Stimulated activated CD4-positive, alpha-beta T cell treated with anti-CD3 and anti-CD28 coated beads, Interleukin-15, amount 100 ng/mL, for 24 hours (primary cell): ENCODE measurements around the gene SLC16A3.
"Not testable (repeated sequence)": the region's sequence is repeated elsewhere in the genome, so short reads cannot be mapped to it uniquely, and the experiment has no call there.

Experiments used
- DNase-seq: peaks from one replicate; pipeline ENCODE4 v3.0.0-alpha.2; 2020

Gene SLC16A3

DNA sequence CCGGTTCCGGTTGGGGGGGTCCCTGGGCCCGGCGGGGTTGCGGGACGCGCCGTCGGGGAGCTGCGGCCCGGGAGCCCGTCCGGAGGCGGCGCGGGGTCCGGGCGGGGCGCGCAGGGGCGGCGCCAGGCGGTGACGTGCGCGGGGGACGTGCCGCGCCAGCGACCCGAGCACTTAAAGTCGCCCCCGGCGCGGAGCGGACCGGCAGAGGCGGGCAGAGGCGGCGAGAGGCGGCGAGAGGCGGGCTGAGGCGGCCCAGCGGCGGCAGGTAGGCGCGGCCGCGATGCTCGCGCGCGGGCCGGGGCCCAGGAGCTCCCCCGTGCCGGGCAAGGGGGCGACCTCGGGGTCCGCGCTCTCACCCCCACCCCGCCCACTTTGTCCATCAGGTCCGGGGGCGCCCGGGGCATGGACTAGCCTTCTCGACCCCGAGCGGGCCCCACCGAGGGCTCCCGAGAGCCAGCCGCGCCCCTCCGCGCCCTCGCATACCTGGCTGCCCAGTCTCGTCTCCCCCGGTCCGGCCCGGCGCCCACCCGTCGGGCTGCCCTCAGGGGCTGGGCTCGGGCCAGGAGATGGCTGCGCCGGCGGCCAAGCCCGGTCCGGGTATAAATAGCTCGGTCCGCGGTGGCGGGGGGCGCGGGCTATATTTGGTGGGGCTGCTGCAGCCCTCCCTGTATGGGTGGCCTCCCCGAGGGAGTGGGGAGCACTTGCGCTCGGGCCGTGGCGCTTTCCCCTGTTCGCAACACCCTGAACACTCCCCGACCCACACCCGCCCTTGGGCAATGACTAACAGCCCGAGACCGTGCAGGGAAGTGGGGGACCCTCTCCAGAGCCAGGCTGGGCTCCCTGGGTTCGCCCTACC, at the start of gene SLC16A3:
Gene SLC16A3, plus strand, starts transcription at position 201 of the 856 bp plus-strand sequence. CDS start 6,967 bp downstream, outside the sequence.
- peak; percentile 75 for DNase-seq

DNA sequence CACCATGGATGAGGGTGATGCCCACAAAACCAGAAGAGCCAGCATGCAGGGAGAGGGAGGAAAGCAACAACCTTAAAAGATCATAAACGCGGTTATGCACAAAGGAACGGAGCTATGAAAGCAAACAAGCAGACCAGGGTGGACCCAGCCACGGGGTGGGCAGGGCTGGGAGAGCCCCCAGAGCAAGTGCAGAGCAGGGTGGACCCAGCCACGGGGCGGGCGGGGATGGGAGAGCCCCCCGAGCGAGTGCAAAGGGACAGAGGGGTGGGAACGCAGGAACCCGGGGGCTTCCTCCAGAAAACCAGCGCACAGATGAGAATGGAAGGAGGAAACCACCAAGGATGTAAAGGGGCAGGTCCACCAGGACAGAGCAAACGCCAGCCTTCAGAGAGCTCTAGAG, 49.4 kb upstream of the SLC16A3 start:
- no peak for DNase-seq

DNA sequence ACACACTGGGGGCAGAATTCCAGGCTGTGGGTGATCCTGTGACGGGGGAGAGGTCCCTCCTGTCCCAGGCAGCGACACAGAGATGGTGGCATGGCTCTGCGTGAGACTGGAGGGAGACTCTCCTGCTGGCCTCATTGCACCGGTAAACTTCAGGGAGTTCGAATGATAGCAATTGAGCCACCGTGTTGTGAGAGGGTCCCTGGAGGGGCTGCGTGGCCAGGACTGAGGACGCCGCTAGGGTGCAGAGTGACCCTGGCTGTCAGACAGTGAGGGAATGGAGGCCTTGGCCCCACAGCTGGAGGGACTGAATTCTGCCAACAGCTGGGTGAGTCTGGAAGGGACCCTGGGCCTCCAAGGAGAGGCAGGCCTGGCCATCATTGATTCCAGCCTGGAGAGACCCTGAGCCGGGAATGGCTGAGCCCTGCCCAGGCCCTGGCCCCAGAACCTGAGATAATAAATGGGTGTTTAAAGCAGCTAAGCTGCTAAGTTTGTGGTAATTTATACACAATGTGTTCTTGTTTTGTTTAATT, 48.8 kb upstream of the SLC16A3 start:
- DNase-seq: no peak

DNA sequence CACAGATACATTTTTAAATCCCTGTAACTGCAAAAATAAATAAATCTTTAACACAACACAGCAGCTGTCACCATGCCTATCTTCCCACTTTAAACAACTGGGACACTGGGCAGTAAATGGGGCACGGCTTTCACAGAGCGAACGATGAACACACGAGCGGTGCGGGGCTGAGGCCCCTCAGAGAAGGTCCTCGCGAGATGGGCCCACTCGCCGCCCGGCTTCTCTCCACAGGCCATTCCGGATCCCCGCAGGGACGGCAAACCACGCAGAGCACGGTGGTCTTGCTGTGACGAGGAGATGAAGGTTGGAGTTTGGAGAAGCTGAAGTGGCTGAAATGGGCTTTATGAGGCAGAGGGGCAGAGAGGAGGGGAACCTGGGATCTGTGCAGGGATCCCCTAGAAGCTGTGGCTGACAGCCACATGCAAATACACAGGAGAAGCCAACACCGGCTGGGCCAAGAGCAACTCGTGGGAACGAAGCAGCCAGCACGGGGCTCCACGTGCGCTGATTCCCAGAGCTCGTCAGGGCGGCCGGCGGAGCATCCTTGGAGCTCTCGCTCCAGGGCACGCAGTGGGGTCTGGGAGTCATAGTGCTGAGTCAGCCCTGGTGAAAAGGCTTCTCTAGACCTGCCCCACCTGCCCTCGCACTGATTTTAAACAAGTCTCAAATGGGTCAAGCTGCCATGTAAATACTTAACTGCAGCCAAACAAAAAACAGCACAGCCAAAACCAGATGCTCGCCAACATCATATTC, 47.9 kb upstream of the SLC16A3 start:
- no peak for DNase-seq

DNA sequence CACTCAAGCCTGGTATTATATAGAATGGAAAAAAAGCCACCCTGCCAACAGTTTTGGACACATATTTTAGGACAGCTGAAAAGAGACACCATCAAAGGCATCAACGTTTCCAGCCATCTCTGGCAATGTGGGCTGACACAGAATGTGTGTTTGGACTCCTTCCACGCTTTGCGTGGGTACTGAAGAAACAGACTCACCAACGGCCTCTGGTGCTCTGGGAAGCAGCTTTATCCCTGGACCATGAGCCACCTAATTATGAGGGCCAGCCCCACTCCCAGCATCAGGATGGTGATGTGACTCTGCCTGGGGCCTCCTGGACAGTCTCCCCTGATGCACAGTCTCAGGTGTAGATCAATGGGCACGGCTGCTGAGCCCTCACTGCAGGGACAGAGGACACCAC, 44.1 kb upstream of the SLC16A3 start:
- no peak for DNase-seq

DNA sequence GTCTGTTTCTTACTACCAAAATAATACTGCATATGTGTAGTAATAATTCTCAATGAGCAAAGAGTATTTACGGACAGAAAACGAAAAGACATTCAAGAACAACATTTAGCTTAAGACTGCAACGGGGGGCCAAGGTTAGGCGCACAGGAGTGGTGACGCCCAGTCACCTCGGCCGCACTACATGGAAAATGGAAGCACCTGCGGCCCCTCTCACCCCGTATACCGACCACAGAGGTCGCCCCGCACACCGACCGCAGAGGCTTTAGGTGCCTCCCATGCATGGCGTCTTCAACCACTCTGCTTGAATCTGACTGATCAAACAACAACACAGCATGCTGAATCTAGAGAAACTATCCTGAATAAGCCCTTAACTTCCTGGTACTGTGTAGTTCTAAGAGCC, 42.6 kb upstream of the SLC16A3 start:
- DNase-seq: no peak

DNA sequence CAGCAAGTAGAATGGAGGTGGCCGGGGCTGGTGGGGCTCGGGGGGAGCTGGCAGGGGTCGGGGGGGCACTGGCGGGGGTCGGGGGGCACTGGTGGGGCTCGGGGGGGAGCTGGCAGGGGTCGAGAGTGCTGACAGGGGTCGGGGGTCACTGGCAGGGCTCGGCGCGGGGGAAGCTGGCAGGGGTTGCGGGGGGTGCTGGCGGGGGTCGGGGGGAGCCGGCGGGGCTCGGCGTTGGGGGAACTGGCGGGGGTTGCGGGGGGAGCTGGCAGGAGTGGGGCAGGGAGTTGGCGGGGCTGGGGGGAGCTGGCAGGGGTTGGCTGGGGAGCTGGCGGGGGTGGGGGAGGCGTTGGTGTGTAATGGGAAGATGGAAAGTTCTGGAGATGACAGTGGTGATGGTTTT, 41.3 kb upstream of the SLC16A3 start:
- DNase-seq: no peak

DNA sequence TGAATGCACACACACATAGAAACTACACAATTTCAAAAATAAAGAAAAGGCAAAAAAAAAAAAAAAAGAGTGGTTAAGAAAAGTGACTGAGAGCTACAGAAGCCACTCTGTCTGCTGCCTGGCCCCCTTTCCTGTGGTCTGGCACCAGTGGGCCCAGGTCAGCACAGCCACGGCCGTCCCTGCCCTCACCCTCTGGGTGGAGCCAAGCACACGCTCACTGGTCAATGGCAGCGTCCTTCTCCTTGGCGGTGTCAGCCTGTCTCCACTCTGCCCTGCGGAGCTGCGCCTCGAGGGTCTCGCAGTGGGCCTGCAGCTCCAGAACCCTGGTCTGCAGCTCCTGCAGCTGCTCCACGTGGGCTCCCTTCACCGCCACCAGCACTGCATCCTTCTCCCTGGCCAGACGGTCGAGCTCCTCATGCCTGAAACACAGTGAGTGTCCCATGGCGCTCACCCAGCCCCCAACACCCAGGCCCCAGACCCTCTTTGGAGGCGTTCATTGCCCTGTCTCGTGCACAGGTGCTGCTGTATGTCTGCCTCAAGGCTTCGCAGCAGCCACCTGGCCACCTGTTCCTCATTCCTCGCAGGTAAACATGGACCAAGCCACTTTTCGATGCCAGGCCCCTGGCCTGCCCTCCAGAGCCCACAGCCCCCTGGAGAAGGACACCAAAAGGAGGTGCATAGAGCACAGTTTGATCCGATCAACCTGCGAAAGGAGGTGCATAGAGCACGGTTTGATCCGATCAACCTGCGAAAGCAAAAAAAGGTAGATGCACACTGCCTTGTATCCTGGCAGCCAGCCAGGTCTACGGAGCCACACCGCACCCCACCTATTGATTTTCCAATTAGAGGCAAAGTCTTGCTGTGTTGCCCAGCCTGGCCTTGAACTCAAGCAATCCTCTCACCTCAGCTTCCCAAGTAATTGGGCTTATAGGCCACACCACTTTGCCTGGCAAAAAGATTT, 40.6 kb upstream of the SLC16A3 start:
- DNase-seq: no peak

DNA sequence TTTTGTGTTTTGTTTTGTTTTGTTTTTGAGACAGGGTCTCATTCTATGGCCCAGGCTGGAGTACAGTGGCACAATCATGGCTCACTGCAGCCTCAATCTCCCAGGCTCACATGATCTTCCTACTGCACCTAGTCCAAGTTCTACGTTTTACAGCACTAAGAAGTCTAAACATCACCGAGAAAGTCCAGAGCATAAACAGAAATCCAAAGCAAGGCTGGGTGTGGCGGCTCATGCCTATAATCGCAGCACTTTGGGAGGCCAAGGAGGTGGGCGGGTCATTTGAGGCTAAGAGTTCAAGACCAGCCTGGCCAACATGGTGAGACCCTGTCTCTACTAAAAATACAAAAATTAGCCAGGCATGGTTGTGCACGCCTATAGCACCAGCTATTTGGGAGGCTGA, 35.8 kb upstream of the SLC16A3 start:
- DNase-seq: not testable (repeated sequence)

DNA sequence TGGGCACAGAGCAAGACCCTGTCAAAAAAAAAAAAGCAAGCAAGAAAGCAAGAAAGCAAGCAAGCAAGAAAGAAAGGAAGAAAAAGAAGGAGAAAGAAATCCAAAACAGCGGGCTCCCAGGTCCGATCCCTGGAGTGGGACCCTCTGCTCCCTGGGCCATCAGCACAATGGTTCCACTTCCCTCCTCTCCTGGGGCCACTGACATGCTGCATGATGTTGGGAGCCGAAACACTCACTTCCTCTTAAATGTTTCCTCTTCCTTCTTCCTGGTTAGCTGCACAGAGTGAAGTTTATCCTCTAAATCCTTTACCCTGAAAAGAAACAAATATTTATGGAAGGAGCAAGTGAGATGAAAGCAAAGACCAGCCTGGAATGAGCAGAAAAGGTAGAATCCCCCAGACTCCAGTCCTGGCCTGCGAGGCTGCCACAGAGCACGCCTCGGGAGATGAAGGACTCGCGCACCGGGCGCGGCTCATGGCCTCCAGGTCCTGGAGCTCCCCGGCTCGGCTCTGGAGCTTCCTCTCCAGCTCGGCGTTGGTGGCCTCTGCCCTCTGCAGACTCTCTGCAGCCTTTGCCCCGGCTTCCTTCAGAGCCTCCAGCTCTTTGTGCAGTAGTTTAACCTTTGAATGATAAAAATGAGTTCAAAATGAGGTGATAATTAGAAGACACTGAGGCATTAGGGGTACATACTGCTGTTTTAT, 35.2 kb upstream of the SLC16A3 start:
- no peak for DNase-seq

DNA sequence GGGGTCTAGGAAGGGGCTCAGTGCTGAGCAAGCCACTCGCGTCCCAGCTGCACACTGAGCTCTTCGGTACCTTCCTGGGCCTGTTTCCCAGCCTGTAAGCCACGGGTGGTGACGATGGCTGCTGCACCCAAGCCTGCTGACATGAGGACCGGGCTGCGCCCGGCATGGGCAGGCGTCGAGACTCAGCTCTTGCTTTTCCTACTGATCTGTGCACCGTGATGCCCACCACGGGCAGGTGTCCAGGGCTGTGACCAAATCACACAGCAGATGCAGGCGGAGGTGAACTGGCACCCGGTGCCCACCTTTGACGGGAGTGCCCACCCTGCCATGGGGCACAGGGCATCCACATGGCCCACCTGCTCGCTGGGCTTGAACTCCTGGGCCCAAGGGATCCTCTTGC, 34.1 kb upstream of the SLC16A3 start:
- no peak for DNase-seq

DNA sequence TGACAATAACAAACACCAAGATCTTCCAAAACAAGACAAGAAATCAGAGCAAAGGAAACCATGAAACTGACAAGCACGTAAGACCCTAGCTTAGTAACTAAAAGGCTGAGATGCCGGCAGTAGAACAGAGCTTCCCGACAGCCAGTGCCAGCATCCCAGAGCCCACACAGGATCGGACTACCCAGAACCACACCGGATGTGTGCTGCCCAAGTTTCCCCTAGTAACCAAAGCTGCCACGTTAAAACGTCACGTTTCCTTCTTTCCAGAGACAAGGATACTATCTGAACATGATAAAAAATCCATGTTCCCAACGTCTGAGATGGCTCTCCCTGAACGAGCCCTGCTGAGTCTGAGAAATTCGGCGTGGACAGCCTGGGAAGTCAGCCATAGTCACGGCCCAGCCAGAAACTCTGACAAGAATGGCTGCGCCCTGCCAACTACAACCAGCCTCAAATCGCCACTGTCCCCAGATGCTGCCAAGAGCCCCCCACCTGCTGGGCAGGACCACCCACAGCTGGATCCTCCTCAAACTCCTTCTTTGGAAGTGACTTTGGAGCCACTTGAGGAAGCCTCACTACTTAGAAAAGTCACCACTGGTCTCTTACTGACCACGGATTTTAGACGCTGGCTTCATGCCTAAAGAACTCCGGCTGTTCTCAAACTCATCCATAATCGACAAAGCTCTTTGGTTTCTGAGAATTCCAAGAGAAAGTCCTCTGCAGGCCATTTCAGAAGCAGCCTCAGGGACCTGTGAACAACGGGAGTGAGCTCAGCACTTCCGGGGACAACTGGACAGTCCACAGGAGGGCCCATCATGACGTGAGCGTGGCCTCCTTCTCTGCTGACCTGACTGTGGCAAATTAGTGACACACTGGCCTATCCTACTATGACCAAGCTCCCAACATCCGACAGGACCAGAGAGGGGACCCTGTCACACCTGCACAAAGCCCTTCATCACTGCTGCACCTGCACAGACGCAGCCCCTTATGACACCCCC, 32.9 kb upstream of the SLC16A3 start:
- no peak for DNase-seq

DNA sequence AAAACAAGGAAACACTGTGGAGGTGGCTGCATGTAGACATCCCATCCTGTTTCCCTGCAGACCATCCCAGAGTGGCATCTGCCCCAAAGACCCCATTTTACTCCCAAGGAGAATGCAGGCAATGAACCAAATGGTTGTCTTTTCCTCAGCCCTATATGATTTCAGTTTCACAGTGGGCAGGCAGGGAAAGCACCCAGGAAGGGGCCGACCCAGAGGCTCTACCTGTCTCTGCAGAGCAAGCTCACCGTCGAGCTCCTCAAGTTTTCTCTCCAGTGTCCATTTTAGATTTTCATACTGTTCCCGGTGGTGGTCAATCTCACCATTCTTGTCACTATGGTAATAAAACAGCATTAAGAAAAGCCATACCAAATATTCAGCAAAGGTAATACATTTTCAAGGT, 30.8 kb upstream of the SLC16A3 start:
- DNase-seq: peak; percentile 27

DNA sequence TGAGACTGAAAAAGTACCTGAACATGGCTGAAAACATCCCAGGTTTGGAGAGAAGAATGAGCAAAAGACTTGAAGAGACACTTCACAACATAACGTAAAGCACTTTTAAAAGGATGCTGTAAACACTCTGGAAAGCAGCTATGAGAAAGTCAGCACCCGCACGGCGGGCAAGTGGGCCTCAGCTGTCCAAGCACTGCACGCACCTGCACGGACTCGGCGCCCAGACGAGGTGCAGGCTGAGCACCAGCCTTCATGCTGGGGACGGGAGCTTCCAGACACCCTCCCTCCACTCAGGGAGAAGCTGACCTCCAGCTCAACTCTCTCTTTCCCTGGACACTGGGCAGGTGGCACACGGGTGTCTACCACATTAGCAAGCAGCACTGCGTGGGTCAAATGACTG, 29.3 kb upstream of the SLC16A3 start:
- DNase-seq: no peak

DNA sequence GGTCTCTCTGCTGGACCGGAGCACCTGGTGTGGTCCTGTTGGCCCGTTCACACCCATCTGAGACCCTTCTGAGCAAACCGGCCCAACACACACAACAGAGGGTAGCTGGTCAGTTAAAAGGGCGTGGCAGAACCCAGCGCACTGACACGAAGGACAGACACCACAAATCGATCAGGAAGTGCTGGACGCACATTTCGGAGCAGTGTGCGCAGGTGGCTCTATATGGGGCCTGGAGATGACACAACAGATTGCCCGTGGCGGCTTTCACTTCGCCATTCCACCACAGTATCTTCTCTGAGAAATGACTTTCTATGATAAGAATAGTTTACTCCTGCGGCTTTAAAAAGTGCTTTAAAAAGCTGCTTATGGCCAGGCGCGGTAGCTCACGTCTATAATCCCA, 28.7 kb upstream of the SLC16A3 start:
- no peak for DNase-seq

DNA sequence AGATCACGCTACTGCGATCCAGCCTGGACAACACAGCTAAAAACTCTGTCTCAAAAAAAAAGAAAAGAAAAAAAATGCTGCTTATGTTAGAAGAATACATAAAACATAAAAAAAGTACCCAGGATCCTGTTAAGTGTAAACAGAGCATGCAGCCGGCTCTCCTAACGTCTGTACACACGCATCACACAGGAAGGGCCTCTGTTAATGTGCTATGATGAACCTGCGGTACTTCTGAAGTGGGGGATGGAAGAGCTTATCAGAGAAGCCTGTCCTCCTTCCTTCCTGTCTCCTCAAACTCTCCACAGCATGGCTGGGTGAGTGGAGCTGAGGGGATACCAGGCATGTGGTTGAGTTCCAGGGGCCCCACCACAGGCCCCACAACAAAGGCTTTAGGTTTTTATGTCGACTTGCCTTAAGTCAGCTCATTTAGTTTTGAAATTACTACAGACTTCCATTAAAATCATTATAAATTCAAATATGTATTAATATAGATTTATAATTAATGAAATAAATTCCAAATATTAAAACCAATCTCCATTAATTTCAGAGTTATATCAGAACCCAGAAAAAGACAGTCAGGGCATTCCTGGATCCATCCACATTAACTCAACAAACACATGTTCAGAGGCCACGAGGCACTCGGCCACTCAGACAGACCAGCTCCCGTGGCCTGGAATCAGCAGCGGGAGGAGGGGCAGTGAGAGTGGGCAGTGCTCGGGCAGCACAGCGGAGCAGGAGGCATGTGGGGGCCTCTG, 27.9 kb upstream of the SLC16A3 start:
- peak; percentile 79 for DNase-seq

DNA sequence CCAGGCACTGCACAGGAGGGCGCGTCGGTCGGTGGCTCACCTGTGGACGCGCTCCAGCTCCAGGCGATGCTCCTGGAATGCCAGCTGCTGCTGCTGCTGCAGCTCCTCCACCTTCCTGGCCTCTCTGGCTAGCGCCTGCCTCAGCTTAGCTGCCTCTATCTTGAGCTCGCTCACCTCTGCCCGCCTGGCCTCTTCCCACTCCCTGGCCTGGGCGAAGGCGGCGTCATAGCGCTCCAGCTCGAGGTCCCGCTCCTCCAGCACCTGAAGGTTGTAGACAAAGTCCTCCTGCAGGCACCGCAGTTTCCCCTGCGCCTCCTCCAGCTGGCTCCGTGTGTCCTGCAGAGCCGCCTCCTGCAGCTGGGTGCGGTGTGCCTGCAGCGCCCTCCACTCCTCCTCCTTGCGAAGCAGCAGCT, 27.3 kb upstream of the SLC16A3 start:
- DNase-seq: peak; percentile 24

DNA sequence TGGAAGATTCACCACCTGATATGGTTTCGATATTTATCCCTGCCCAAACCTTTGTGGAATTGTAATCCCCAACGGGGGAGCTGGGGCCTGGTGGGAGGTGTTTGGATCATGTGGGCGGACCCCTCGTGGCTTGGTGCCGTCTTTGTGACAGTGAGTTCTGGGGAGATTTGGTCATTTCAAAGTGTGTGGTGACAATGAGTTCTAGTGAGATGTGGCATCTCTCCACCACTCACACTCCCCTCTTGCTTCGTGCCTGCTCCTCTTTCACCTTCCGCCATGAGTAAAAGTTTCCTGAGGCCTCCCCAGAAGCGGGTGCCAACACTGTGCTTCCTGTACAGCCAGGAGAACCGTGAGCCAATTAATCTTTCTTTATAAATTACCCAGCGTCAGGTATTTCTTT, 25.9 kb upstream of the SLC16A3 start:
- DNase-seq: peak; percentile 72

DNA sequence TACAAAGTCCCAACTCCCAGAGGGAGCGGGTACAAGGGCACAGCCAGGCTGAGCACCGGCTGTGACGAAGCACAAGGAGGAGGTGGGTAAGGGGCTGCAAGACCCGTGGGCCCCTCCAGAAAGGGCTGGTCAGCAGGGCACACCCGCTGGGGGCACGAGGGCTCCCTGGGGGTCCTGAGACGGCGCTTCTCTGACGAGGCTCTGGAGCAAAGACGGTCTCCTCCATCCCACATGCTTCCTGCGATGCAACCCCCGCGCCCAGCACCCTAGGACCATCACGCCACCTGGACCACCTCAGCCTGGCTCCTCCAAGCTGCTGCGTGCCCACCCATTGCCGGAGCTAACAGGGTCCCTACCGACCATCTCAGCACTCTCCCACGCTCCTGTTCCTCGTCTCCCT, 24.9 kb upstream of the SLC16A3 start:
- no peak for DNase-seq
